Measurements from ENCODE around the gene ENTPD3.
A peak's percentile ranks its signal among the peaks of the same experiment; 100 is the strongest.
"Not testable (repeated sequence)": the region's sequence is repeated elsewhere in the genome, so short reads cannot be mapped to it uniquely, and the experiment has no call there.

Gene ENTPD3

GRCh38 chr3:40407007-40407406 lies 20.0 kb downstream of the ENTPD3 start:
- DNase-seq: no peak

GRCh38 chr3:40407611-40408010 lies 20.6 kb downstream of the ENTPD3 start:
- DNase-seq: no peak

GRCh38 chr3:40414270-40414669 lies 27.3 kb downstream of the ENTPD3 start:
- DNase-seq: no peak

GRCh38 chr3:40417845-40418543 lies 31.0 kb downstream of the ENTPD3 start:
- DNase-seq: no peak

GRCh38 chr3:40422861-40423260 lies 35.9 kb downstream of the ENTPD3 start:
- no peak for DNase-seq

- no peak for DNase-seq
Observed at GRCh38 chr3:40427045-40427669, 40.2 kb downstream of the ENTPD3 start.

GRCh38 chr3:40432793-40433192 lies 45.8 kb downstream of the ENTPD3 start:
- no peak for DNase-seq

- no peak for DNase-seq
Observed at GRCh38 chr3:40437889-40438288, 50.9 kb downstream of the ENTPD3 start.

- DNase-seq: no peak
Observed at GRCh38 chr3:40445062-40445461, 58.1 kb downstream of the ENTPD3 start.

- no peak for DNase-seq
Observed at GRCh38 chr3:40445880-40446279, 58.9 kb downstream of the ENTPD3 start.

GRCh38 chr3:40450438-40450837 lies 63.5 kb downstream of the ENTPD3 start:
- no peak for DNase-seq

GRCh38 chr3:40451551-40451950 lies 64.6 kb downstream of the ENTPD3 start:
- DNase-seq: no peak

GRCh38 chr3:40452057-40452456 lies 65.1 kb downstream of the ENTPD3 start:
- no peak for DNase-seq

- DNase-seq: no peak
Observed at GRCh38 chr3:40452562-40452875, 65.5 kb downstream of the ENTPD3 start.

- DNase-seq: peak; percentile 95 to 98
Observed at GRCh38 chr3:40452876-40453730, 66.1 kb downstream of the ENTPD3 start.

- no peak for DNase-seq
Observed at GRCh38 chr3:40453933-40454332, 66.9 kb downstream of the ENTPD3 start.

- DNase-seq: no peak
Observed at GRCh38 chr3:40455328-40455727, 68.3 kb downstream of the ENTPD3 start.

- no peak for DNase-seq
Observed at GRCh38 chr3:40456279-40456939, 69.4 kb downstream of the ENTPD3 start.

GRCh38 chr3:40456940-40457823 lies 70.2 kb downstream of the ENTPD3 start, which contains the start of gene RPL14:
RPL14 (plus strand) TSS chr3:40457339; CDS start chr3:40457472, 133 bp downstream.
- peak; percentile 93 to 96 for DNase-seq

- no peak for DNase-seq
Observed at GRCh38 chr3:40458473-40458872, 71.5 kb downstream of the ENTPD3 start.

- DNase-seq: not testable (repeated sequence)
Observed at GRCh38 chr3:40460481-40460880, 73.5 kb downstream of the ENTPD3 start.

GRCh38 chr3:40461161-40461560 lies 74.2 kb downstream of the ENTPD3 start:
- no peak for DNase-seq
